OCI-LY1 (cell line): Measurements from ENCODE around the gene ST3GAL3.

Experiments used
- CTCF ChIP-seq: fragments of 200-600 bp; sonication (generic), shearing (Covaris generic); IDR thresholded peaks from 2 replicates; pipeline ENCODE4 v1.5.1; 2017; ENCODE audit warnings: mild to moderate bottlenecking, antibody characterized with exemption, low read length, moderate library complexity, mixed read lengths
- EZH2 ChIP-seq: fragments of 200-600 bp; sonication (generic), shearing (Covaris generic); IDR thresholded peaks from 2 replicates; pipeline ENCODE4 v1.8.0; 2017; ENCODE audit warnings: borderline replicate concordance, mixed run types, mild to moderate bottlenecking, antibody characterized with exemption, low read length, moderate library complexity, mixed read lengths

- TF ChIP-seq EZH2, result no peak
- no peak for TF ChIP-seq CTCF
Observed at GRCh38 chr1:43976045-43976444, 268.7 kb downstream of the ST3GAL3 start.
